Measurements from ENCODE around the gene SWT1. TPM values are rescaled to one million over a fixed set of nuclear protein-coding genes. Genes with fewer than 3 reads are reported as not detected.
"Not testable (repeated sequence)": the region's sequence is repeated elsewhere in the genome, so short reads cannot be mapped to it uniquely, and the experiment has no call there.

SWT1 gene
- total RNA-seq, 1 experiment from 2014 or later, result 3.6 TPM

GRCh38 chr1:185193756-185194155 lies 36.8 kb downstream of the SWT1 start:
- Histone ChIP-seq H3K9me2 (ENCODE audit: insufficient read depth) (no peaks in the 10 kb centered on the region; the same call in 1 of the 2 replicates), H4K20me1 (ENCODE audit: insufficient read depth) (no peaks in the 10 kb centered on the region), H3K9me3 (ENCODE audit: insufficient read depth, low read depth) (no peaks in the 10 kb centered on the region), H3K4me2 (no peak overlapping the region), H3K27ac (no peak overlapping the region), H3K79me2 (ENCODE audit: low read depth) (no peaks in the 10 kb centered on the region), H3K4me1 (replicated peaks; ENCODE audit: insufficient read depth) (no peaks in the 10 kb centered on the region), H2AFZ (no peak overlapping the region), H3K36me3 (ENCODE audit: low read depth) (no peaks in the 10 kb centered on the region), H3K4me3 (no peak overlapping the region), H3F3A (ENCODE audit: insufficient read depth, low read depth) (no peaks in the 10 kb centered on the region), H3K27me3 (ENCODE audit: insufficient read depth, low read depth) (no peaks in the 10 kb centered on the region)
- no TSS peak for BruUV-seq (replicated peaks)
- intact Hi-C loops (cut with micrococcal nuclease; ENCODE audit: unreplicated experiment), result no loop called here
- POLR2A ChIA-PET (ENCODE audit: unreplicated experiment), result no interaction called here
- CTCF ChIA-PET, result no interaction called here
- no peak for DNase-seq
- TF ChIP-seq EZH2 (IDR thresholded peaks at IDR 0.05; ENCODE audit: low read depth), result no peak
- no peak for TF ChIP-seq CTCF (conservative IDR thresholded peaks at IDR 0.05)

- POLR2A ChIA-PET (ENCODE audit: unreplicated experiment); H3K79me2 ChIP-seq (ENCODE audit: low read depth); H3K36me3 ChIP-seq (ENCODE audit: low read depth); H3K27me3 ChIP-seq (ENCODE audit: insufficient read depth, low read depth); H3K4me3 ChIP-seq; H3K9me2 ChIP-seq (ENCODE audit: insufficient read depth); H3K4me1 ChIP-seq (replicated peaks; ENCODE audit: insufficient read depth); H2AFZ ChIP-seq; H3K27ac ChIP-seq; H4K20me1 ChIP-seq (ENCODE audit: insufficient read depth); H3K9me3 ChIP-seq (ENCODE audit: insufficient read depth, low read depth); DNase-seq; H3F3A ChIP-seq (ENCODE audit: insufficient read depth, low read depth); CTCF ChIA-PET; intact Hi-C loops (cut with micrococcal nuclease; ENCODE audit: unreplicated experiment); H3K4me2 ChIP-seq; BruUV-seq (replicated peaks): not testable (repeated sequence)
Observed at GRCh38 chr1:185198712-185199111, 41.7 kb downstream of the SWT1 start.

GRCh38 chr1:185200889-185201288 lies 43.9 kb downstream of the SWT1 start:
- no peaks in the 10 kb centered on the region for H3K27me3 ChIP-seq (ENCODE audit: insufficient read depth, low read depth)
- H3K27ac ChIP-seq, result no peak overlapping the region
- no peak overlapping the region for H3K4me3 ChIP-seq
- no peak overlapping the region for H3K4me2 ChIP-seq
- no peaks in the 10 kb centered on the region for H3K4me1 ChIP-seq (replicated peaks; ENCODE audit: insufficient read depth)
- H3K9me3 ChIP-seq (ENCODE audit: insufficient read depth, low read depth), result no peaks in the 10 kb centered on the region
- no peak for TF ChIP-seq EZH2 (IDR thresholded peaks at IDR 0.05; ENCODE audit: low read depth)
- TF ChIP-seq CTCF (conservative IDR thresholded peaks at IDR 0.05), result no peak
- H2AFZ ChIP-seq, result no peak overlapping the region
- no peaks in the 10 kb centered on the region for H3F3A ChIP-seq (ENCODE audit: insufficient read depth, low read depth)
- H3K79me2 ChIP-seq (ENCODE audit: low read depth), result no peaks in the 10 kb centered on the region
- no TSS peak for BruUV-seq (replicated peaks)
- intact Hi-C loops (cut with micrococcal nuclease; ENCODE audit: unreplicated experiment), result no loop called here
- no peaks in the 10 kb centered on the region for H3K36me3 ChIP-seq (ENCODE audit: low read depth)
- CTCF ChIA-PET, result no interaction called here
- no peaks in the 10 kb centered on the region; the same call in 1 of the 2 replicates for H3K9me2 ChIP-seq (ENCODE audit: insufficient read depth)
- no peaks in the 10 kb centered on the region for H4K20me1 ChIP-seq (ENCODE audit: insufficient read depth)
- no peak for DNase-seq
- POLR2A ChIA-PET (ENCODE audit: unreplicated experiment), result no interaction called here

GRCh38 chr1:185207170-185207569 lies 50.2 kb downstream of the SWT1 start:
- no peaks in the 10 kb centered on the region for H3K36me3 ChIP-seq (ENCODE audit: low read depth)
- H4K20me1 ChIP-seq (ENCODE audit: insufficient read depth), result no peaks in the 10 kb centered on the region
- H3K9me3 ChIP-seq (ENCODE audit: insufficient read depth, low read depth), result no peaks in the 10 kb centered on the region
- intact Hi-C loops (cut with micrococcal nuclease; ENCODE audit: unreplicated experiment), result no loop called here
- no peaks in the 10 kb centered on the region for H3K9me2 ChIP-seq (ENCODE audit: insufficient read depth)
- no TSS peak for BruUV-seq (replicated peaks)
- no peak overlapping the region for H3K27ac ChIP-seq
- ChIA-PET CTCF (no interaction called here), POLR2A (ENCODE audit: unreplicated experiment) (no interaction called here)
- H3K27me3 ChIP-seq (ENCODE audit: insufficient read depth, low read depth), result no peaks in the 10 kb centered on the region
- DNase-seq, result no peak
- TF ChIP-seq EZH2 (IDR thresholded peaks at IDR 0.05; ENCODE audit: low read depth), result no peak
- no peak for TF ChIP-seq CTCF (conservative IDR thresholded peaks at IDR 0.05)
- no peak overlapping the region for H3K4me2 ChIP-seq
- no peak overlapping the region for H3K4me3 ChIP-seq
- H3F3A ChIP-seq (ENCODE audit: insufficient read depth, low read depth), result no peaks in the 10 kb centered on the region
- no peaks in the 10 kb centered on the region for H3K79me2 ChIP-seq (ENCODE audit: low read depth)
- no peaks in the 10 kb centered on the region for H3K4me1 ChIP-seq (replicated peaks; ENCODE audit: insufficient read depth)
- no peak overlapping the region for H2AFZ ChIP-seq
